SIG-M5 (cell line): ENCODE measurements around the gene RCOR1.
"Not testable (repeated sequence)": the region's sequence is repeated elsewhere in the genome, so short reads cannot be mapped to it uniquely, and the experiment has no call there.

Source experiments
- DNase-seq: peaks from one replicate; lab custom pipeline; 2025; lab: John Stamatoyannopoulos, UW

Gene RCOR1

GRCh38 chr14:102593061-102593824 lies 794 bp downstream of the RCOR1 start:
- no peak for DNase-seq

GRCh38 chr14:102593825-102594137 lies 1.3 kb downstream of the RCOR1 start:
- DNase-seq, result no peak

GRCh38 chr14:102594514-102595175 lies 2.2 kb downstream of the RCOR1 start:
- DNase-seq, result peak; percentile 50

GRCh38 chr14:102601378-102601925 lies 9.0 kb downstream of the RCOR1 start:
- DNase-seq, result no peak

GRCh38 chr14:102602421-102603292 lies 10.2 kb downstream of the RCOR1 start:
- no peak for DNase-seq

GRCh38 chr14:102603293-102603907 lies 11.0 kb downstream of the RCOR1 start:
- DNase-seq, result no peak

- DNase-seq, result no peak
Measured at GRCh38 chr14:102604183-102604582, 11.7 kb downstream of the RCOR1 start.

- DNase-seq, result no peak
Measured at GRCh38 chr14:102605029-102605428, 12.6 kb downstream of the RCOR1 start.

- DNase-seq, result no peak
Measured at GRCh38 chr14:102606296-102606695, 13.8 kb downstream of the RCOR1 start.

GRCh38 chr14:102608064-102608446 lies 15.6 kb downstream of the RCOR1 start:
- DNase-seq, result no peak

- DNase-seq, result no peak
Measured at GRCh38 chr14:102610968-102611811, 18.7 kb downstream of the RCOR1 start.

GRCh38 chr14:102616318-102616717 lies 23.9 kb downstream of the RCOR1 start:
- DNase-seq, result no peak

GRCh38 chr14:102616799-102617198 lies 24.4 kb downstream of the RCOR1 start:
- DNase-seq, result no peak

- DNase-seq, result not testable (repeated sequence)
Measured at GRCh38 chr14:102619012-102619411, 26.6 kb downstream of the RCOR1 start.

GRCh38 chr14:102620413-102620812 lies 28.0 kb downstream of the RCOR1 start:
- DNase-seq, result no peak

- no peak for DNase-seq
Measured at GRCh38 chr14:102622262-102622885, 29.9 kb downstream of the RCOR1 start.

- DNase-seq, result no peak
Measured at GRCh38 chr14:102624666-102625065, 32.2 kb downstream of the RCOR1 start.

GRCh38 chr14:102625564-102626296 lies 33.3 kb downstream of the RCOR1 start:
- no peak for DNase-seq

GRCh38 chr14:102626530-102626929 lies 34.1 kb downstream of the RCOR1 start:
- no peak for DNase-seq

- no peak for DNase-seq
Measured at GRCh38 chr14:102629011-102629444, 36.6 kb downstream of the RCOR1 start.
